ENCODE data around the gene SNU13. TPM values are rescaled to one million over a fixed set of nuclear protein-coding genes. Genes with fewer than 3 reads are reported as not detected.

SNU13 gene
- 94.8 and 105 TPM in 2 replicates for total RNA-seq

GRCh38 chr22:41688365-41689211 lies at the start of gene SNU13:
SNU13 (minus strand) TSS chr22:41688867; CDS start chr22:41688796, 71 bp downstream.

GRCh38 chr22:41699264-41700107 lies 10.8 kb upstream of the SNU13 start, which contains the start of gene MEI1:
MEI1 (plus strand) TSS chr22:41699503; CDS start chr22:41699539, 36 bp downstream.

Small RNA genes within 50 kb of the gene (small RNA-seq; reads per million reads assigned to genes)
- gene HMGN2P10 (not detected), gene RF00019 (not detected), gene RNU6-476P (not detected), gene RNU6ATAC22P (not detected)

Other genes with a start within 250 kb of the SNU13 start
- 28.7 and 35.8 TPM in 2 replicates for gene TOB2, start 242.1 kb downstream of the SNU13 start, total RNA-seq
- gene PHF5A, start 220.2 kb downstream of the SNU13 start, total RNA-seq: 43.0 and 45.9 TPM in 2 replicates
- gene ACO2, start 219.8 kb downstream of the SNU13 start, total RNA-seq: 69.4 and 82.9 TPM in 2 replicates
- 22.4 and 24.2 TPM in 2 replicates for gene POLR3H, start 144.4 kb downstream of the SNU13 start, total RNA-seq
- gene CSDC2, start 127.9 kb downstream of the SNU13 start, total RNA-seq: 0.20 TPM in 1 of 2 replicates, not detected in the other
- 15.8 and 22.0 TPM in 2 replicates for gene PMM1, start 99.0 kb downstream of the SNU13 start, total RNA-seq
- 24.3 and 29.7 TPM in 2 replicates for gene DESI1, start 67.8 kb downstream of the SNU13 start, total RNA-seq
- gene XRCC6, start 67.6 kb downstream of the SNU13 start, total RNA-seq: 272 and 337 TPM in 2 replicates
- gene MEI1, start 10.6 kb upstream of the SNU13 start, total RNA-seq: 0.37 and 3.1 TPM in 2 replicates
- 7.3 and 11.9 TPM in 2 replicates for gene CCDC134, start 111.8 kb upstream of the SNU13 start, total RNA-seq
- 80.1 and 106 TPM in 2 replicates for gene SREBF2, start 144.2 kb upstream of the SNU13 start, total RNA-seq
- not detected in 2 replicates for gene SHISA8, start 226.2 kb upstream of the SNU13 start, total RNA-seq
- 0.20 and 0.37 TPM in 2 replicates for gene TNFRSF13C, start 237.9 kb upstream of the SNU13 start, total RNA-seq

All from subcutaneous preadipocyte (primary cell).